H9 (cell line): ENCODE results near the gene PLEKHJ1. TPM values are rescaled to one million over a fixed set of nuclear protein-coding genes. Genes with fewer than 3 reads are reported as not detected.

Experiments used
- DNase-seq: peaks from one replicate; pipeline ENCODE4 v3.0.0-alpha.2; 2017
- H2AFZ ChIP-seq: one replicate; pipeline ENCODE4 v1.6.1; 2013; ENCODE audit warnings: mild to moderate bottlenecking, low read length, control low read depth, moderate library complexity
- H2AK5ac ChIP-seq: 2 replicates; pipeline ENCODE4 v1.6.1; 2013; ENCODE audit warnings: low read length, control low read depth, mixed read lengths; ENCODE audit not compliant: insufficient read length
- H2BK120ac ChIP-seq: one replicate; pipeline ENCODE4 v1.6.1; 2013; ENCODE audit warnings: low read depth, mild to moderate bottlenecking, low read length, control low read depth, inconsistent platforms; ENCODE audit not compliant: poor library complexity, severe bottlenecking
- H2BK12ac ChIP-seq: 2 replicates; pipeline ENCODE4 v1.6.1; 2013; ENCODE audit warnings: low read length, control low read depth, mixed read lengths, low read depth; ENCODE audit not compliant: insufficient read length
- H2BK15ac ChIP-seq: 2 replicates; pipeline ENCODE4 v1.6.1; 2013; ENCODE audit warnings: low read depth, low read length, control low read depth
- H2BK20ac ChIP-seq: one replicate; pipeline ENCODE4 v1.6.1; 2013; ENCODE audit warnings: low read depth, mild to moderate bottlenecking, low read length, control low read depth, inconsistent platforms; ENCODE audit not compliant: poor library complexity, severe bottlenecking
- H2BK5ac ChIP-seq: 2 replicates; pipeline ENCODE4 v1.6.1; 2013; ENCODE audit warnings: low read length, control low read depth, mixed read lengths; ENCODE audit not compliant: insufficient read length
- H3K14ac ChIP-seq: 2 replicates; pipeline ENCODE4 v1.6.1; 2013; ENCODE audit warnings: low read length, control low read depth; ENCODE audit not compliant: insufficient read depth
- H3K18ac ChIP-seq: 2 replicates; pipeline ENCODE4 v1.6.1; 2013; ENCODE audit warnings: low read depth, mild to moderate bottlenecking, mixed read lengths, low read length, control low read depth; ENCODE audit not compliant: insufficient read length
- H3K23ac ChIP-seq: 2 replicates; pipeline ENCODE4 v1.6.1; 2013; ENCODE audit warnings: low read length, control low read depth, mixed read lengths, low read depth; ENCODE audit not compliant: insufficient read length
- H3K23me2 ChIP-seq: 2 replicates; pipeline ENCODE4 v1.6.1; 2013; ENCODE audit warnings: low read depth, mild to moderate bottlenecking, mixed read lengths, low read length, control low read depth; ENCODE audit not compliant: insufficient read length, poor library complexity, severe bottlenecking
- H3K27ac ChIP-seq: 2 replicates; pipeline ENCODE4 v1.5.1; 2013; ENCODE audit warnings: low read length, control low read depth, mixed read lengths, low read depth; ENCODE audit not compliant: insufficient read length
- H3K27me3 ChIP-seq: 2 replicates; pipeline ENCODE4 v1.6.1; 2013; ENCODE audit warnings: low read length, control low read depth, inconsistent platforms; ENCODE audit not compliant: insufficient read depth
- H3K4ac ChIP-seq: 2 replicates; pipeline ENCODE4 v1.6.1; 2013; ENCODE audit warnings: low read depth, mild to moderate bottlenecking, control low read depth, inconsistent platforms, low read length, moderate library complexity
- H3K4me1 ChIP-seq: 2 replicates; pipeline ENCODE4 v1.6.1; 2013; ENCODE audit warnings: low read length, control low read depth, inconsistent platforms; ENCODE audit not compliant: insufficient read depth
- H3K4me2 ChIP-seq: 2 replicates; pipeline ENCODE4 v1.6.1; 2013; ENCODE audit warnings: low read length, control low read depth, mixed read lengths; ENCODE audit not compliant: insufficient read length, insufficient read depth
- H3K56ac ChIP-seq: 2 replicates; pipeline ENCODE4 v1.6.1; 2013; ENCODE audit warnings: low read depth, mild to moderate bottlenecking, mixed read lengths, low read length, control low read depth; ENCODE audit not compliant: insufficient read length
- H3K79me1 ChIP-seq: 2 replicates; pipeline ENCODE4 v1.6.1; 2013; ENCODE audit warnings: low read depth, mild to moderate bottlenecking, moderate library complexity, low read length, control low read depth, inconsistent platforms; ENCODE audit not compliant: insufficient read depth, poor library complexity, severe bottlenecking
- H3K79me2 ChIP-seq: 2 replicates; pipeline ENCODE4 v1.6.1; 2013; ENCODE audit warnings: low read length, control low read depth, inconsistent platforms; ENCODE audit not compliant: insufficient read depth
- H3K9ac ChIP-seq: 2 replicates; pipeline ENCODE4 v1.6.1; 2013; ENCODE audit warnings: low read length, control low read depth, mixed read lengths; ENCODE audit not compliant: insufficient read length; ENCODE audit errors: extremely low read depth
- H3K9me3 ChIP-seq: one replicate; pipeline ENCODE4 v1.6.1; 2013; ENCODE audit warnings: low read depth, low read length, inconsistent platforms; ENCODE audit not compliant: control insufficient read depth
- H3T11ph ChIP-seq: one replicate; pipeline ENCODE4 v1.6.1; 2013; ENCODE audit warnings: mild to moderate bottlenecking, low read length, control low read depth, inconsistent platforms
- H4K20me1 ChIP-seq: one replicate; pipeline ENCODE4 v1.6.1; 2013; ENCODE audit not compliant: control insufficient read depth, insufficient read length, insufficient read depth
- H4K5ac ChIP-seq: 2 replicates; pipeline ENCODE4 v1.6.1; 2013; ENCODE audit warnings: low read depth, mild to moderate bottlenecking, mixed read lengths, low read length, control low read depth; ENCODE audit not compliant: insufficient read length
- H4K8ac ChIP-seq: replicated peaks from 2 replicates; pipeline ENCODE4 v1.6.1; 2013; ENCODE audit warnings: low read length, control low read depth, mixed read lengths, low read depth; ENCODE audit not compliant: insufficient read length
- H4K91ac ChIP-seq: 2 replicates; pipeline ENCODE4 v1.6.1; 2013; ENCODE audit warnings: low read depth, mild to moderate bottlenecking, moderate library complexity, mixed read lengths, low read length, control low read depth; ENCODE audit not compliant: insufficient read length
- H3K27ac Mint-ChIP-seq, 3 experiments: 2 replicates in 2 of 3; 3 replicates in 1 of 3; pipeline ENCODE4 v1.8.0; 2020 to 2021; ENCODE audit warnings: mixed read lengths in 3 of 3, mild to moderate bottlenecking in 1 of 3, moderate library complexity in 1 of 3
- H3K27me3 Mint-ChIP-seq: 2 replicates; pipeline ENCODE4 v1.8.0; 2021; ENCODE audit warnings: low read depth, mild to moderate bottlenecking, moderate library complexity, mixed read lengths
- H3K36me3 Mint-ChIP-seq, 3 experiments: 2 replicates in 2 of 3; 3 replicates in 1 of 3; pipeline ENCODE4 v1.8.0; 2020 to 2021; ENCODE audit warnings: low read depth in 3 of 3, mixed read lengths in 3 of 3; ENCODE audit not compliant: insufficient read depth in 1 of 3
- H3K4me1 Mint-ChIP-seq, 2 experiments: 2 replicates each; pipeline ENCODE4 v1.8.0; 2020; ENCODE audit warnings: mixed read lengths in 2 of 2
- H3K4me3 Mint-ChIP-seq, 2 experiments: 2 replicates in 1 of 2; 3 replicates in 1 of 2; pipeline ENCODE4 v1.8.0; 2020 to 2021; ENCODE audit warnings: mild to moderate bottlenecking in 2 of 2, mixed read lengths in 2 of 2, moderate library complexity in 1 of 2
- H3K9me3 Mint-ChIP-seq, 2 experiments: 2 replicates in 1 of 2; 3 replicates in 1 of 2; pipeline ENCODE4 v1.8.0; 2020; ENCODE audit warnings: mild to moderate bottlenecking in 2 of 2, mixed read lengths in 2 of 2, moderate library complexity in 1 of 2
- WGBS: extraction: QIAGEN DNeasy Blood & Tissue Kit; methylation state at CpG from one replicate; pipeline ENCODE4 v1.1.7; 2013; ENCODE audit warnings: missing lambda C conversion rate, low lambda C conversion rate, mixed read lengths; ENCODE audit not compliant: insufficient read length; ENCODE audit errors: extremely low coverage; 5-methylcytosine and 5-hydroxymethylcytosine counted together
- total RNA-seq: library from RNA; stranded (reverse); gene quantifications from 2 replicates; pipeline ENCODE4 v1.2.1, GENCODE V29; 2021
- TF ChIP-seq, protein P1 (sequence below): fragments of 200-600 bp; sonication (generic); conservative IDR thresholded peaks from 3 replicates; pipeline ENCODE4 v1.8.0; 2021; ENCODE audit warnings: antibody characterized with exemption, mild to moderate bottlenecking

PLEKHJ1 gene
- total RNA-seq, 1 experiment from 2014 or later = 139 TPM

- Histone ChIP-seq H2BK20ac (no peak overlapping the region), H3K27ac (no peak overlapping the region), H2BK120ac (no peak overlapping the region), H2AK5ac (no peak overlapping the region), H3K9me3 (no peaks in the 10 kb centered on the region), H2BK5ac (no peak overlapping the region), H4K8ac (no peak overlapping the region), H3K4me2 (no peak overlapping the region), H3K23me2 (no peaks in the 10 kb centered on the region), H2AFZ (no peak overlapping the region), H3K9ac (no peak overlapping the region), H3K14ac (no peak overlapping the region), H3K56ac (no peak overlapping the region), H3T11ph (no peak overlapping the region), H4K20me1 (no peaks in the 10 kb centered on the region), H3K79me2 (no peaks in the 10 kb centered on the region), H4K5ac (no peak overlapping the region), H3K4ac (no peak overlapping the region), H3K18ac (no peak overlapping the region), H3K27me3 (no peaks in the 10 kb centered on the region), H3K4me1 (no peaks in the 10 kb centered on the region), H4K91ac (no peak overlapping the region), H2BK15ac (no peak overlapping the region), H3K79me1 (no peaks in the 10 kb centered on the region), H2BK12ac (no peak overlapping the region), H3K23ac (no peak overlapping the region)
- no CpG with 5 or more reads among the region's 31 CpGs for WGBS
- H3K27ac Mint-ChIP-seq = peak overlapping the region in 2 of 3 experiments; percentile 53 to 88; a peak in 2 of 7 replicates
- peaks cover 32 to 79% (median 77%) of the 10 kb centered on the region in 3 experiments; a peak in 6 of 7 replicates for H3K36me3 Mint-ChIP-seq
- H3K4me3 Mint-ChIP-seq = no peak overlapping the region
- DNase-seq = peak; percentile 73
- H3K9me3 Mint-ChIP-seq = no peaks in the 10 kb centered on the region
- no peaks in the 10 kb centered on the region for H3K4me1 Mint-ChIP-seq
- H3K27me3 Mint-ChIP-seq = no peaks in the 10 kb centered on the region; the same call in 1 of the 2 replicates
- TF ChIP-seq, protein P1, sequence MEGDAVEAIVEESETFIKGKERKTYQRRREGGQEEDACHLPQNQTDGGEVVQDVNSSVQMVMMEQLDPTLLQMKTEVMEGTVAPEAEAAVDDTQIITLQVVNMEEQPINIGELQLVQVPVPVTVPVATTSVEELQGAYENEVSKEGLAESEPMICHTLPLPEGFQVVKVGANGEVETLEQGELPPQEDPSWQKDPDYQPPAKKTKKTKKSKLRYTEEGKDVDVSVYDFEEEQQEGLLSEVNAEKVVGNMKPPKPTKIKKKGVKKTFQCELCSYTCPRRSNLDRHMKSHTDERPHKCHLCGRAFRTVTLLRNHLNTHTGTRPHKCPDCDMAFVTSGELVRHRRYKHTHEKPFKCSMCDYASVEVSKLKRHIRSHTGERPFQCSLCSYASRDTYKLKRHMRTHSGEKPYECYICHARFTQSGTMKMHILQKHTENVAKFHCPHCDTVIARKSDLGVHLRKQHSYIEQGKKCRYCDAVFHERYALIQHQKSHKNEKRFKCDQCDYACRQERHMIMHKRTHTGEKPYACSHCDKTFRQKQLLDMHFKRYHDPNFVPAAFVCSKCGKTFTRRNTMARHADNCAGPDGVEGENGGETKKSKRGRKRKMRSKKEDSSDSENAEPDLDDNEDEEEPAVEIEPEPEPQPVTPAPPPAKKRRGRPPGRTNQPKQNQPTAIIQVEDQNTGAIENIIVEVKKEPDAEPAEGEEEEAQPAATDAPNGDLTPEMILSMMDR = no peak
Observed at GRCh38 chr19:2215281-2215751, 20.8 kb downstream of the PLEKHJ1 start.
